MCF 10A (cell line): ENCODE results near the gene ITGA5. TPM values are rescaled to one million over a fixed set of nuclear protein-coding genes. Genes with fewer than 3 reads are reported as not detected.

ENCODE experiments used
- BruUV-seq: library from RNA; stranded (reverse); fragments of 400-500 nt; replicated peaks from 2 replicates; lab custom pipeline; 2021; lab: Mats Ljungman, UMichigan
- CTCF ChIA-PET: fragments of 300-600 bp; sonication (Branson Sonifier 250); formaldehyde crosslinking; extraction: SDS; loops from one replicate; lab custom pipeline; 2021; ENCODE audit warnings: antibody characterized with exemption, inconsistent platforms; lab: Yijun Ruan, JAX
- POLR2A ChIA-PET: fragments of 300-600, 350-650 bp; sonication (Branson Sonifier 250); formaldehyde crosslinking; extraction: SDS; loops from one replicate; lab custom pipeline; 2020; ENCODE audit warnings: antibody characterized with exemption, inconsistent platforms; lab: Yijun Ruan, JAX
- DNase-seq: peaks from one replicate; pipeline ENCODE4 v3.0.0-alpha.2; 2018; ENCODE audit not compliant: unreplicated experiment
- H3K27ac Mint-ChIP-seq: one replicate; pipeline ENCODE4 v1.8.0; 2022; ENCODE audit warnings: mild to moderate bottlenecking, low read depth, mixed read lengths; ENCODE audit not compliant: unreplicated experiment
- H3K27me3 Mint-ChIP-seq: one replicate; pipeline ENCODE4 v1.8.0; 2022; ENCODE audit warnings: mixed read lengths; ENCODE audit not compliant: insufficient read depth, unreplicated experiment
- H3K36me3 Mint-ChIP-seq: one replicate; pipeline ENCODE4 v1.8.0; 2022; ENCODE audit warnings: mild to moderate bottlenecking, moderate library complexity, mixed read lengths; ENCODE audit not compliant: insufficient read depth, unreplicated experiment
- H3K4me1 Mint-ChIP-seq: one replicate; pipeline ENCODE4 v1.8.0; 2022; ENCODE audit warnings: mixed read lengths; ENCODE audit not compliant: insufficient read depth, unreplicated experiment
- H3K4me3 Mint-ChIP-seq: one replicate; pipeline ENCODE4 v1.8.0; 2022; ENCODE audit warnings: mild to moderate bottlenecking, moderate library complexity, mixed read lengths; ENCODE audit not compliant: unreplicated experiment
- H3K9me3 Mint-ChIP-seq: one replicate; pipeline ENCODE4 v1.8.0; 2022; ENCODE audit warnings: mixed read lengths; ENCODE audit not compliant: unreplicated experiment
- CTCF ChIP-seq: fragments of 200-600 bp; IDR thresholded peaks from one replicate; pipeline ENCODE4 v1.8.0; 2022; ENCODE audit warnings: antibody characterized with exemption, mild to moderate bottlenecking; ENCODE audit not compliant: unreplicated experiment
- intact Hi-C: fragments of 100-400 bp; cut with micrococcal nuclease; formaldehyde crosslinking; loops from 2 replicates; pipeline ENCODE4 v1.14.1; 2022
- total RNA-seq: library from RNA; stranded (reverse); gene quantifications from 2 replicates; pipeline ENCODE4 v1.2.3, GENCODE V29; 2022

ITGA5 gene
- total RNA-seq, 1 experiment from 2014 or later: 110 TPM

GRCh38 chr12:54394986-54395385 lies 24.1 kb downstream of the ITGA5 start:
- no peak for TF ChIP-seq CTCF
- no peak overlapping the region for H3K4me3 Mint-ChIP-seq
- no peak overlapping the region for H3K27ac Mint-ChIP-seq

GRCh38 chr12:54394281-54394719 lies 24.8 kb downstream of the ITGA5 start:
- DNase-seq: peak; percentile 75
- peak; percentile 62 for TF ChIP-seq CTCF
- Mint-ChIP-seq H3K9me3 (no peaks in the 10 kb centered on the region), H3K4me3 (no peak overlapping the region), H3K4me1 (peaks cover 29% of the 10 kb centered on the region), H3K36me3 (peaks cover 51% of the 10 kb centered on the region), H3K27me3 (no peaks in the 10 kb centered on the region), H3K27ac (no peak overlapping the region)
- ChIA-PET CTCF (interaction anchor here (1.0 to 4.1 kb wide), 9 partner anchors 10 to 100 kb away, joined by 3 to 80 read pairs (median 7); partner anchors contain the start of gene ZNF385A), POLR2A (interaction anchor here (0.9 to 1.9 kb wide), 2 partner anchors 15 to 24 kb away, joined by 3 to 5 read pairs; no protein-coding TSS in a partner anchor)
- no TSS peak for BruUV-seq
- intact Hi-C loops: loop anchor here (1.0 kb wide), 2 partner anchors 15 to 24 kb away; no protein-coding TSS in a partner anchor

More at GRCh38 chr12:54394986-54395385, 24.1 kb downstream of the ITGA5 start:
- Mint-ChIP-seq H3K4me1 (peaks cover 26% of the 10 kb centered on the region), H3K27me3 (no peaks in the 10 kb centered on the region), H3K36me3 (peaks cover 58% of the 10 kb centered on the region), H3K9me3 (no peaks in the 10 kb centered on the region)
- intact Hi-C loops: loop anchor here (1.0 kb wide), 2 partner anchors 16 to 25 kb away; no protein-coding TSS in a partner anchor
- ChIA-PET POLR2A (no interaction called here), CTCF (interaction anchor here (0.6 to 12.3 kb wide), 5 partner anchors 16 to 1379 kb away, joined by 3 to 982 read pairs (median 120); partner anchors contain the start of gene ITGA5)
- DNase-seq: no peak
- no TSS peak for BruUV-seq

- peaks cover 46% of the 10 kb centered on the region for H3K36me3 Mint-ChIP-seq
- CTCF ChIA-PET: interaction anchor here (0.6 to 4.1 kb wide), 29 partner anchors 9 to 388 kb away, joined by 3 to 80 read pairs (median 4); partner anchors contain the start of genes GTSF1 and ZNF385A
- H3K27ac Mint-ChIP-seq: no peak overlapping the region
- intact Hi-C loops: loop anchor here (1.0 kb wide), 2 partner anchors 14 to 23 kb away; no protein-coding TSS in a partner anchor
- peaks cover 25% of the 10 kb centered on the region for H3K4me1 Mint-ChIP-seq
- no peak overlapping the region for H3K4me3 Mint-ChIP-seq
- BruUV-seq: no TSS peak
- H3K9me3 Mint-ChIP-seq: no peaks in the 10 kb centered on the region
- no peaks in the 10 kb centered on the region for H3K27me3 Mint-ChIP-seq
- no peak for TF ChIP-seq CTCF
- no peak for DNase-seq
- POLR2A ChIA-PET: interaction anchor here (0.9 to 1.9 kb wide), 2 partner anchors 14 to 24 kb away, joined by 3 to 5 read pairs; no protein-coding TSS in a partner anchor
These were observed 25.3 kb downstream of the ITGA5 start for GRCh38 chr12:54393743-54394142.

GRCh38 chr12:54393207-54393609 lies 25.9 kb downstream of the ITGA5 start:
- POLR2A ChIA-PET: interaction anchor here (0.9 to 1.9 kb wide), 4 partner anchors 12 to 44 kb away, joined by 3 to 5 read pairs (median 4); no protein-coding TSS in a partner anchor
- DNase-seq: no peak
- H3K9me3 Mint-ChIP-seq: no peaks in the 10 kb centered on the region
- peaks cover 30% of the 10 kb centered on the region for H3K4me1 Mint-ChIP-seq
- peaks cover 40% of the 10 kb centered on the region for H3K36me3 Mint-ChIP-seq
- no peak overlapping the region for H3K4me3 Mint-ChIP-seq
- H3K27ac Mint-ChIP-seq: peak overlapping the region; percentile 31
- TF ChIP-seq CTCF: no peak
- intact Hi-C loops: no loop called here
- CTCF ChIA-PET: interaction anchor here (0.6 to 4.1 kb wide), 31 partner anchors 9 to 388 kb away, joined by 3 to 80 read pairs (median 4); partner anchors contain the start of genes GTSF1 and ZNF385A
- H3K27me3 Mint-ChIP-seq: no peaks in the 10 kb centered on the region
- no TSS peak for BruUV-seq
